ENCODE measurements around the gene LAIR2.
A peak's percentile ranks its signal among the peaks of the same experiment; 100 is the strongest.
"Not testable (repeated sequence)": the region's sequence is repeated elsewhere in the genome, so short reads cannot be mapped to it uniquely, and the experiment has no call there.

LAIR2 gene

DNA sequence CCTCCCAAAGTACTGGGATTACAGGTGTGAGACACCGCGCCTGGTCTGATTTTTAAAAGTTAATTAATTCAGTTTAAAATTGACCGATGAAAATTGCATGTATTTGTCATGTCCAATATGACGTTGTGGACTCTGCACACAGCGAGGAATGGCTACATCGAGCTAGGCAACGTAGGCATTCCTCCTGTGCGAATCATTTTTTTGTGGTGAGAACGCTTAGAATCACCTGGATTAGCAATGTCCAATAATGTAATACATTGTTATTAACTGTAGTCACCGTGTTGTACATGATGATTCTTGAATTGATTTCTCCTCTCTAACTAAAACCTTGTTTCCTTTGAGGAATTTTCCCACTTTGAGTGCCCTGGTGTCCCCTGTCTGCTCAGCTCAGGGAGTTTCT is 3.4 kb downstream of the LAIR2 start:
- Histone ChIP-seq H3K4me2 (ENCODE audit: low read depth, low read length, poor library complexity, severe bottlenecking) (no peak overlapping the region), H3K4me3 (ENCODE audit: insufficient read depth, low read length, poor library complexity, severe bottlenecking) (no peak overlapping the region), H3K36me3 (ENCODE audit: low read length) (no peaks in the 10 kb centered on the region)

DNA sequence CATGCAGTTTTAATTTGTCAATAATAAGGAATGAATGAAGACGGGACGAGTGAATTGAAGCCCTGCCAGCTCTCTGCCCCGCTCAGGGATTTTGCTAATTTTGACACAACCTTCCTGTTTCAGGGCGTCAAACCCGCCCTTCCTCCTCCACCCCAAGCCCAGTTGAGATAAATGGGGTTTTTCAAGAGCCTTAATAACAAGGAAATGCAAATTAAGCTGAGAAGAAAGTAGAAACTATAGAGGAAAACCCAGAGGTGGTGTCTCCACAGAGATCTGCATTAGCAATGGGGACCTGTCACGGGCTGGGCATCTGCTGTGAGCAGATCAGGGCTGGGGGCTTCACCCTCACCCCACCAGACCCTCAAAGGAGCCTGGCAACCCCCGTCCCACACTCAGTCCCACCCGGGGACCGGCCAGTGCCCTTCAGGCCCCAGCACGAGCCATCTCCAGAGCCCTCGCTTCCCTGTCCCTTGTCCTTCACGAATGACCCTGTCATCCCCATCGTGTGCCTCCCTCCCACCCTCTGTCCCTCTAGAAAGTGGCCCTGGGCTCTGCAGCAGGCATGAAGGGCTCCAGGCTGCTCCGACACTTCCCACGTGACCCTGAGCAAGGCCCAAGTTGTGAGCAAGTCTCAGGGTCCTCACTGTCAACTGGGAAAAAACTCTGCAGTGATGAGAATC is 4.5 kb downstream of the LAIR2 start:
- not testable (repeated sequence) for H3K4me3 ChIP-seq (ENCODE audit: insufficient read depth, low read length, poor library complexity, severe bottlenecking); H3K9ac ChIP-seq (ENCODE audit: low read length); H3K27me3 ChIP-seq (ENCODE audit: low read length); H3K36me3 ChIP-seq (ENCODE audit: low read length); H3K9me2 ChIP-seq (replicated peaks; ENCODE audit: insufficient read depth, low read length); H3K9me3 ChIP-seq (ENCODE audit: insufficient read depth, low read length); H4K20me1 ChIP-seq (ENCODE audit: low read depth, low read length); H3K79me2 ChIP-seq (ENCODE audit: insufficient read depth, low read length); H2AFZ ChIP-seq (ENCODE audit: low read depth, low read length, severe bottlenecking); H3K27ac ChIP-seq (ENCODE audit: low read depth, low read length); H3F3A ChIP-seq (ENCODE audit: insufficient read depth)
- peak overlapping the region; percentile 25 for H3K4me2 ChIP-seq (ENCODE audit: low read depth, low read length, poor library complexity, severe bottlenecking)

More for the DNA sequence above, 3.4 kb downstream of the LAIR2 start:
- Histone ChIP-seq H3K79me2 (ENCODE audit: insufficient read depth, low read length) (no peaks in the 10 kb centered on the region), H3K9ac (ENCODE audit: low read length) (no peak overlapping the region), H2AFZ (ENCODE audit: low read depth, low read length, severe bottlenecking) (no peak overlapping the region), H3K9me2 (replicated peaks; ENCODE audit: insufficient read depth, low read length) (no peaks in the 10 kb centered on the region), H3K27me3 (ENCODE audit: low read length) (no peaks in the 10 kb centered on the region), H3F3A (ENCODE audit: insufficient read depth) (no peaks in the 10 kb centered on the region), H3K27ac (ENCODE audit: low read depth, low read length) (no peak overlapping the region), H4K20me1 (ENCODE audit: low read depth, low read length) (no peaks in the 10 kb centered on the region), H3K9me3 (ENCODE audit: insufficient read depth, low read length) (no peaks in the 10 kb centered on the region)
- TF ChIP-seq, protein P1, sequence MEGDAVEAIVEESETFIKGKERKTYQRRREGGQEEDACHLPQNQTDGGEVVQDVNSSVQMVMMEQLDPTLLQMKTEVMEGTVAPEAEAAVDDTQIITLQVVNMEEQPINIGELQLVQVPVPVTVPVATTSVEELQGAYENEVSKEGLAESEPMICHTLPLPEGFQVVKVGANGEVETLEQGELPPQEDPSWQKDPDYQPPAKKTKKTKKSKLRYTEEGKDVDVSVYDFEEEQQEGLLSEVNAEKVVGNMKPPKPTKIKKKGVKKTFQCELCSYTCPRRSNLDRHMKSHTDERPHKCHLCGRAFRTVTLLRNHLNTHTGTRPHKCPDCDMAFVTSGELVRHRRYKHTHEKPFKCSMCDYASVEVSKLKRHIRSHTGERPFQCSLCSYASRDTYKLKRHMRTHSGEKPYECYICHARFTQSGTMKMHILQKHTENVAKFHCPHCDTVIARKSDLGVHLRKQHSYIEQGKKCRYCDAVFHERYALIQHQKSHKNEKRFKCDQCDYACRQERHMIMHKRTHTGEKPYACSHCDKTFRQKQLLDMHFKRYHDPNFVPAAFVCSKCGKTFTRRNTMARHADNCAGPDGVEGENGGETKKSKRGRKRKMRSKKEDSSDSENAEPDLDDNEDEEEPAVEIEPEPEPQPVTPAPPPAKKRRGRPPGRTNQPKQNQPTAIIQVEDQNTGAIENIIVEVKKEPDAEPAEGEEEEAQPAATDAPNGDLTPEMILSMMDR (IDR thresholded peaks at IDR 0.05; ENCODE audit: insufficient read depth, low read length, poor library complexity, severe bottlenecking): no peak
- no peak for TF ChIP-seq EZH2phosphoT487 (conservative IDR thresholded peaks at IDR 0.05; ENCODE audit: low read length)

DNA sequence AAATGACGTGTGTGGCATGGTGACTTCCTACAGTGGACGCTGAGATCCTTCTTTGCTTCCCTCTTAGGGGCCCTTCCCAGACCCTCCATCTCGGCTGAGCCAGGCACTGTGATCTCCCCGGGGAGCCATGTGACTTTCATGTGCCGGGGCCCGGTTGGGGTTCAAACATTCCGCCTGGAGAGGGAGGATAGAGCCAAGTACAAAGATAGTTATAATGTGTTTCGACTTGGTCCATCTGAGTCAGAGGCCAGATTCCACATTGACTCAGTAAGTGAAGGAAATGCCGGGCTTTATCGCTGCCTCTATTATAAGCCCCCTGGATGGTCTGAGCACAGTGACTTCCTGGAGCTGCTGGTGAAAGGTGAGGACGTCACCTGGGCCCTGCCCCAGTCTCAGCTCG is 5.2 kb downstream of the LAIR2 start:
- no peaks in the 10 kb centered on the region for H3K9me3 ChIP-seq (ENCODE audit: insufficient read depth, low read length)
- H3F3A ChIP-seq (ENCODE audit: insufficient read depth): no peaks in the 10 kb centered on the region
- H3K27ac ChIP-seq (ENCODE audit: low read depth, low read length): no peak overlapping the region
- no peaks in the 10 kb centered on the region for H3K27me3 ChIP-seq (ENCODE audit: low read length)
- no peak overlapping the region for H3K9ac ChIP-seq (ENCODE audit: low read length)
- H3K9me2 ChIP-seq (replicated peaks; ENCODE audit: insufficient read depth, low read length): no peaks in the 10 kb centered on the region
- no peak overlapping the region for H3K4me2 ChIP-seq (ENCODE audit: low read depth, low read length, poor library complexity, severe bottlenecking)
- no peaks in the 10 kb centered on the region for H3K36me3 ChIP-seq (ENCODE audit: low read length)
- TF ChIP-seq EZH2phosphoT487 (conservative IDR thresholded peaks at IDR 0.05; ENCODE audit: low read length): no peak
- TF ChIP-seq, protein P1 (IDR thresholded peaks at IDR 0.05; ENCODE audit: insufficient read depth, low read length, poor library complexity, severe bottlenecking): no peak
- no peaks in the 10 kb centered on the region for H4K20me1 ChIP-seq (ENCODE audit: low read depth, low read length)
- H3K4me3 ChIP-seq (ENCODE audit: insufficient read depth, low read length, poor library complexity, severe bottlenecking): no peak overlapping the region
- H2AFZ ChIP-seq (ENCODE audit: low read depth, low read length, severe bottlenecking): no peak overlapping the region
- no peaks in the 10 kb centered on the region for H3K79me2 ChIP-seq (ENCODE audit: insufficient read depth, low read length)

DNA sequence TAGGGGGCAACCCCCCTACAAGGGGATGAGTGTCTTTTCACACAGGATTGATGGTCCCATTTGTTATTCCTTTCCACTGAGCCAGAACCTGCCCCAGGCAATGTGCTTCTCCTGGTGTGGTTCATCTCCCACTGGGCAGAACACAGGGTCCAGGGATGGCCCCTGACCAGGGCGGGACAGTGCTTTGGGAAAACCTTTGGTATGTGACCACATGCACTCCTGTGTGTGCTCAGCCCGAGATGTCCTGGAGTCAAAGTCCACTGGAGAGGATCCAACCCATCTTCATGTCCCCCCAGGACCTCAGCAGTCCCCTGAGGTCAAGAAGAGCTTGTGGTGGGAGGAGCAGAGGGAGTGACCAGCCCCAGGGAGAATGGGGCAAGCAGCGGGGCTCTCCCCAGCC is 5.9 kb downstream of the LAIR2 start:
- H4K20me1 ChIP-seq (ENCODE audit: low read depth, low read length); H3K4me3 ChIP-seq (ENCODE audit: insufficient read depth, low read length, poor library complexity, severe bottlenecking); H3F3A ChIP-seq (ENCODE audit: insufficient read depth); H3K9me3 ChIP-seq (ENCODE audit: insufficient read depth, low read length); H3K27me3 ChIP-seq (ENCODE audit: low read length); H2AFZ ChIP-seq (ENCODE audit: low read depth, low read length, severe bottlenecking); H3K79me2 ChIP-seq (ENCODE audit: insufficient read depth, low read length); H3K4me2 ChIP-seq (ENCODE audit: low read depth, low read length, poor library complexity, severe bottlenecking); H3K36me3 ChIP-seq (ENCODE audit: low read length); H3K9ac ChIP-seq (ENCODE audit: low read length); H3K27ac ChIP-seq (ENCODE audit: low read depth, low read length); H3K9me2 ChIP-seq (replicated peaks; ENCODE audit: insufficient read depth, low read length): not testable (repeated sequence)

DNA sequence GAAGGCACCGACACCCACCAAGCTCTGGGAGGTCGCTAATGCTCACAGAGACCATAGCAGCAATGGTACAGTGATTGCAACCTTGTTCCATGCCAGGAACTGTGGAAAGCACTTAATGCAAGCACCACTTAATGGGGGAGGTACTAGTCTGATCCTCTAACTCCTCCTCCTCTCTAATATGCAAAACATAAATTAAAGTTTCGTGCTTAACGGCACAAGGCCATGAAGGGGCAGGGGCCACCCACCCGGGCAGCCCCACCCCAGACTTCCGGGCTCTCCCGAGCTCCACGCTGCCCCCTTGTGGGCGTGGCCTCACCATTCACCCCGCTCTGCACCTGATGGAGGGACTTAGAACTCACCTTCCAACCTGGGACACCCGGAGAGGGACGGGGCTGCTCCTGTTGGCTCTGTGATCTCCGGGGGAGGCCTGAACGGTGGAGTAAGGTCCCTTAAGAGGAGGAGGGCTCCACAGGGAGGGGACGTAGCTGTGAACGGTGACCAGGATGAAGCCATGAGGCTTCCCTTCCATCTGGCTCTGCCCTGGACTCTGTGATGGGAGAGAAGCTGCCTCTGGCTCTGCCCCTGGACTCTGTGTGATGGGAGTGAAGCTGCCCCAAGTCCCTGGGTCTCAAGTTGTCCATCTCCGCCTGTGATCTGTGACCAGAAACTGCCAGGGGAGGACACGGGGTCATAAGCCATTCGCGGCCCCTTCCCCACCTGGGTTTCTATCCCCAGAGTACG is 6.7 kb downstream of the LAIR2 start:
- not testable (repeated sequence) for H3K4me2 ChIP-seq (ENCODE audit: low read depth, low read length, poor library complexity, severe bottlenecking); H3K27ac ChIP-seq (ENCODE audit: low read depth, low read length); H3K79me2 ChIP-seq (ENCODE audit: insufficient read depth, low read length); H3K9me2 ChIP-seq (replicated peaks; ENCODE audit: insufficient read depth, low read length); H3F3A ChIP-seq (ENCODE audit: insufficient read depth); H3K9ac ChIP-seq (ENCODE audit: low read length); H3K9me3 ChIP-seq (ENCODE audit: insufficient read depth, low read length); H3K27me3 ChIP-seq (ENCODE audit: low read length); H3K4me3 ChIP-seq (ENCODE audit: insufficient read depth, low read length, poor library complexity, severe bottlenecking); H2AFZ ChIP-seq (ENCODE audit: low read depth, low read length, severe bottlenecking); H3K36me3 ChIP-seq (ENCODE audit: low read length); H4K20me1 ChIP-seq (ENCODE audit: low read depth, low read length)
